GM23248 (cell line): ENCODE data around the gene TM9SF3. TPM values are rescaled to one million over a fixed set of nuclear protein-coding genes. Genes with fewer than 3 reads are reported as not detected.
A peak's percentile ranks its signal among the peaks of the same experiment; 100 is the strongest.

Experiments used
- DNase-seq: peaks from one replicate; pipeline ENCODE4 v3.0.0-alpha.2; 2015
- H2AFZ ChIP-seq: fragments of 200-600 bp; sonication (generic); 2 replicates; pipeline ENCODE4 v1.6.1; 2016; ENCODE audit warnings: antibody characterized with exemption
- H3F3A ChIP-seq: fragments of 200-600 bp; sonication (generic); 2 replicates; pipeline ENCODE4 v1.6.1; 2016; ENCODE audit warnings: mild to moderate bottlenecking, antibody characterized with exemption, mixed run types; ENCODE audit not compliant: insufficient read depth
- H3K27ac ChIP-seq: fragments of 200-600 bp; sonication (generic); 2 replicates; pipeline ENCODE4 v1.5.1; 2016; ENCODE audit warnings: mild to moderate bottlenecking
- H3K27me3 ChIP-seq: fragments of 200-600 bp; sonication (generic); replicated peaks from 2 replicates; pipeline ENCODE4 v1.6.1; 2016; ENCODE audit warnings: mild to moderate bottlenecking; ENCODE audit not compliant: insufficient read depth
- H3K36me3 ChIP-seq: fragments of 200-600 bp; sonication (generic); 2 replicates; pipeline ENCODE4 v1.6.1; 2016; ENCODE audit warnings: low read depth, mild to moderate bottlenecking
- H3K4me1 ChIP-seq: fragments of 200-600 bp; sonication (generic); 2 replicates; pipeline ENCODE4 v1.6.1; 2016; ENCODE audit warnings: mild to moderate bottlenecking; ENCODE audit not compliant: insufficient read depth
- H3K4me2 ChIP-seq: fragments of 200-600 bp; sonication (generic); one replicate; pipeline ENCODE4 v1.6.1; 2016; ENCODE audit warnings: mild to moderate bottlenecking; ENCODE audit not compliant: unreplicated experiment
- H3K4me3 ChIP-seq: fragments of 200-600 bp; sonication (generic); 2 replicates; pipeline ENCODE4 v1.5.1; 2016; ENCODE audit warnings: mild to moderate bottlenecking
- H3K79me2 ChIP-seq: fragments of 200-600 bp; sonication (generic); 2 replicates; pipeline ENCODE4 v1.6.1; 2016; ENCODE audit warnings: mild to moderate bottlenecking; ENCODE audit not compliant: insufficient read depth
- H3K9ac ChIP-seq: fragments of 200-600 bp; sonication (generic); 2 replicates; pipeline ENCODE4 v1.6.1; 2016; ENCODE audit warnings: mild to moderate bottlenecking
- H3K9me2 ChIP-seq: fragments of 200-600 bp; sonication (generic); 2 replicates; pipeline ENCODE4 v1.6.1; 2016; ENCODE audit warnings: mixed run types, mild to moderate bottlenecking, moderate library complexity; ENCODE audit not compliant: insufficient read depth
- H3K9me3 ChIP-seq: fragments of 200-600 bp; sonication (generic); one replicate; pipeline ENCODE4 v1.6.1; 2017; ENCODE audit warnings: low read depth
- H4K20me1 ChIP-seq: fragments of 200-600 bp; sonication (generic); 2 replicates; pipeline ENCODE4 v1.6.0; 2016; ENCODE audit not compliant: insufficient read depth
- EZH2 ChIP-seq: fragments of 200-600 bp; sonication (generic); IDR thresholded peaks from 2 replicates; pipeline ENCODE4 v1.6.1; 2018; ENCODE audit warnings: antibody characterized with exemption, mild to moderate bottlenecking; ENCODE audit not compliant: insufficient read depth, poor library complexity, severe bottlenecking
- EZH2phosphoT487 ChIP-seq: fragments of 200-600 bp; sonication (generic); IDR thresholded peaks from 2 replicates; pipeline ENCODE4 v1.6.1; 2018; ENCODE audit warnings: antibody characterized with exemption, moderate library complexity, mild to moderate bottlenecking, low read depth; ENCODE audit not compliant: insufficient read depth
- WGBS, 2 experiments: methylation state at CpG; one replicate each; pipeline ENCODE4 v1.1.6; 2015 to 2017; ENCODE audit warnings: low lambda C conversion rate in 2 of 2, low coverage in 1 of 2; ENCODE audit errors: missing lambda C conversion rate in 2 of 2; 5-methylcytosine and 5-hydroxymethylcytosine counted together
- in situ Hi-C: fragments of 300-500 bp; cut with MboI; formaldehyde crosslinking; loops from 2 replicates; pipeline ENCODE4 v1.15.0; 2020
- polyA plus RNA-seq: library from polyadenylated mRNA; unstranded; fragments of >200 nt; fragmentation: Nextera tagmentation; extraction: Ambion mirVana; gene quantifications from 2 replicates; pipeline ENCODE4 v1.2.1, GENCODE V29; 2016
- total RNA-seq: library from RNA; depleted of rRNA; stranded (reverse); fragments of >200 nt; shearing (Covaris generic); gene quantifications from 2 replicates; pipeline ENCODE4 v1.2.3, GENCODE V29; 2014

Gene TM9SF3
- total and polyA plus RNA-seq, 2 experiments from 2014 or later = 130 to 175 TPM

DNA sequence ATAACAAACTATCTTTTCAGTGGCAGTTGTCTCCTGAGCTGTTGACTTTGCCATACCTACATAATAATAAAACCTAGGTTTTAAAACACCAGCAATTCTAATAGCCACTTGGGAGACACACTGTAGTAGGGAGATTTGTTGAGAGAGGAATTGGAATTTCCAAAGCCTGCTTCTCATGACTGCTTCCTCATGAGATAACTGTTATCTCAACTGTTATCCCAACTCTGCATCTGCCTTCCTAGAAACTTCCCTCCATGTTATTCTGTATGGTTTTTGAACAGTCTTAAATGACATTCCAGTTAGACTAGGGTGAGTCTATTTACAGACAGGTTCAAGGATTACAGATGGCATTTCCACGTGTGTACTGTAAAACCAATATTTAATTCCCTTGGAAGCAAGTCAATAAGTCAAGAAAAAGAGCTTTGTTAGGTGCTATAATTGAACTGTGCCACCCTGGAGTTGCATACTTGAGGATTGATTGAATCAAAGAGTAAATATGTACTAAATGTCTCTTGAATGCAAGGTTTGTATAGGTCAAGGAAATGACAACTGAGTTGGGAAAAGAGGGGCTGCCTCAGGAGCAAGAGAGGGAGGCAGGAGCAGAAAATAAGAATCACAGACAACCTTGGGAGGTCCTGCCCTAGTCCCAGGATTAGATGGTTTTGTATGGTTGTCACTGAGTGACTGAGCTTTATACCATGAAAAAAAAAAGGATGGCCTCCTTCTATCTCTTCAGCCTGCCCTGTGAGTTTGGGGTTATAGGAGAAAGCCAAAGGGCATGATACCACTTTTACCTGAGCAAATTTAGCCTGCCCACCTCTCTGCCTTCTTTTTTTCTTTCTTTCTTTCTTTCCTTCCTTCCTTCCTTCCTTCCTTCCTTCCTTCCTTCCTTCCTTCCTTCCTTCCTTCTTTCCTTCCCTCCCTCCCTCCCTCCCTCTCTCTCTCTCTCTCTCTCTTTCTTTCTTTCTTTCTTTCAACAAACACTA is 9.9 kb upstream of the TM9SF3 start:
- Histone ChIP-seq H3F3A (no peaks in the 10 kb centered on the region), H3K9ac (no peak overlapping the region), H3K9me3 (no peaks in the 10 kb centered on the region), H3K79me2 (no peaks in the 10 kb centered on the region), H3K4me3 (no peak overlapping the region), H3K36me3 (no peaks in the 10 kb centered on the region), H4K20me1 (no peaks in the 10 kb centered on the region), H3K4me2 (no peak overlapping the region), H3K9me2 (no peaks in the 10 kb centered on the region), H2AFZ (no peak overlapping the region), H3K27ac (no peak overlapping the region), H3K4me1 (no peaks in the 10 kb centered on the region), H3K27me3 (peaks cover 15% of the 10 kb centered on the region; the same call in 1 of the 2 replicates)
- no peak for DNase-seq
- 7 to 9% methylated on average over 1 of the region's 1 CpG for WGBS, 2 experiments
- TF ChIP-seq EZH2phosphoT487 = no peak
- TF ChIP-seq EZH2 = no peak
- in situ Hi-C loops = no loop called here

DNA sequence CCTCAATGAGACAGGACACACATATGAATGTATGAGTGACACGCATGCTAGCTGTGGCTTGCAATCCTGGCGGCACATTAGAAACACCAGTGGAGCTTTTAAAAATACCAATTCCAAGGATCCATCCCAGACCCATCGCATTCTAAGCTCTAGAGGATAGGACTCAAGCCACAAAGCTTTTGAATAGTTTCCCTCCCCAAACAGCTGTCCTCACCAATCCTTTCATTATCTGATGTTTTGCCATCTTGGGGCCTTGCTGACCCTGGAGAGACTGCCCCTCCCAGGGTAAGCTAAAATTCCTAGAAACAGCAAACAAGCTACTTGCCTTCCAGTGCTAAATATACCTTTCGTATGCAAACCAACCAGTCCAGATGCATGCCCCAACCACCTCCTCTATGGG is 8.9 kb upstream of the TM9SF3 start:
- Histone ChIP-seq H3K4me2 (no peak overlapping the region), H3K4me3 (no peak overlapping the region), H3K79me2 (no peaks in the 10 kb centered on the region), H3K9ac (no peak overlapping the region), H3K27me3 (peaks cover 12% of the 10 kb centered on the region; the same call in 1 of the 2 replicates), H3K9me2 (no peaks in the 10 kb centered on the region), H3K4me1 (no peaks in the 10 kb centered on the region), H2AFZ (no peak overlapping the region), H4K20me1 (no peaks in the 10 kb centered on the region), H3K27ac (no peak overlapping the region), H3K36me3 (no peaks in the 10 kb centered on the region), H3K9me3 (no peaks in the 10 kb centered on the region), H3F3A (no peaks in the 10 kb centered on the region)
- DNase-seq = no peak
- 77 to 79% methylated on average over 4 of the region's 4 CpGs for WGBS, 2 experiments
- in situ Hi-C loops = no loop called here
- TF ChIP-seq EZH2phosphoT487 (no peak), EZH2 (no peak)

DNA sequence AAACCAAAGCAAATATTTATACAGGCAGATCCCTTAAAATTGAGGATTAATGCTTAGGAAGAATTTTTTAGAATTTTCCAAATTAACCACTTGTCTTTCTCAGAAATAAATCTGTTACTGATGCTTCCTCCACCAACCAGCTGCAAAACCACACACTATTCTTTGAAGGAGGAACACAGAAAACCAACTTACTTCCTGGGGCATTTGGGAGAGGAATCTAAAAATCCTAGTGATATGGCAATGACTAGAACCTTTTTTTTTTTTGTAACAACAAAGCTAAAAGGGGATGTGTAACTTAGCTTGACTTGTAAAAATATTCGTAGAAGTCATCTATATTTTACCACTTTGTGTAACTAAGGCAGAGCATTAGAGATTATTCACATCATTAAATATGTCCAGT is 5.1 kb upstream of the TM9SF3 start:
- H3K9me2 ChIP-seq = no peaks in the 10 kb centered on the region
- H3K9me3 ChIP-seq = no peaks in the 10 kb centered on the region
- H3F3A ChIP-seq = peaks cover 22% of the 10 kb centered on the region
- no peaks in the 10 kb centered on the region for H3K27me3 ChIP-seq
- no peak overlapping the region for H3K4me3 ChIP-seq
- no peak for TF ChIP-seq EZH2
- TF ChIP-seq EZH2phosphoT487 = no peak
- no peaks in the 10 kb centered on the region for H3K79me2 ChIP-seq
- no peak overlapping the region for H3K9ac ChIP-seq
- 68 to 77% methylated on average over 1 of the region's 1 CpG for WGBS, 2 experiments
- no peaks in the 10 kb centered on the region for H4K20me1 ChIP-seq
- H3K4me1 ChIP-seq = peaks cover 15% of the 10 kb centered on the region
- H2AFZ ChIP-seq = no peak overlapping the region
- no peak for DNase-seq
- H3K4me2 ChIP-seq = no peak overlapping the region
- H3K27ac ChIP-seq = no peak overlapping the region
- in situ Hi-C loops = no loop called here
- no peaks in the 10 kb centered on the region for H3K36me3 ChIP-seq

DNA sequence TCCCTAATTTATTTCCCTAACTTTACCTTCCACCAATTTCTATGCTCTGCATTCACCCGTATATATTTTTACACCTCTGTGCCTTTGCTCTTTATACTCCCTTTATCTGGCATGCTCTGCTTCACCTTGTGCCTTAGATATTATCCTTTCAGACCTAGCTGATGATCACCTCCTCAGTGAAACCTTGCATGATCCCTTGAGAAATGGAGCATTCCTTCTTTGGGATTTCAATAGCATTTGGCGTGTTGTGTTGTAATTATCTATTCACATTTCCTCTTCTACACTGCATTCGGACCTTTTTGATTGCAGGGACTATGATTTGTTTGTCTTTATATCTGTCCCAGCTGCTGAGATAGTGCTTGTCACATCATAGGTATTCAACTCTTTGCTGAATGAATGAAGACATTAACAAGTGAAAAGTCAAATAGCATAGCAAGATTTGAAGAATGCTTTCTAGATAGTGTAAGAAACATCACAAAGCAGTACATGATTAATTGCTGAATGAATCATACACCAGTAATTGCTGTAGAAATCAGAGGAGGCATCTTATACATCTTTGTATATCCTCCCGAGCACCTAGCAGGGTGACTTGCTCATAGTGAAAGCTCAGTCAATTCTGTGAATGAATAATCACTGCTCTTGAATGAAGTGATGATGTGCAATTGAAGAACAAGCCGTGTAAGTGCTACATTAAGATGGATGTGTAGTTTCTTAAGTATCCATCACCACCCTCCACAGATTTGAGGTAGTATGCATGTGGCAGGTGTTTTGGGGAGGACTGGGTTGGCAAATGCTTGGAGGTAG is 2.0 kb upstream of the TM9SF3 start:
- TF ChIP-seq EZH2 = no peak
- no peak for TF ChIP-seq EZH2phosphoT487
- Histone ChIP-seq H3K79me2 (peaks cover 28% of the 10 kb centered on the region), H3K9me3 (no peaks in the 10 kb centered on the region), H3K4me3 (no peak overlapping the region), H3K27me3 (no peaks in the 10 kb centered on the region), H3K4me1 (peaks cover 29% of the 10 kb centered on the region), H3F3A (peaks cover 22% of the 10 kb centered on the region), H2AFZ (no peak overlapping the region), H3K9ac (no peak overlapping the region), H4K20me1 (no peaks in the 10 kb centered on the region), H3K27ac (no peak overlapping the region; the same call in 1 of the 2 replicates), H3K4me2 (peak overlapping the region; percentile 35), H3K9me2 (no peaks in the 10 kb centered on the region), H3K36me3 (no peaks in the 10 kb centered on the region)
- peak; percentile 52 for DNase-seq
- in situ Hi-C loops = no loop called here
- 33% methylated on average over 5 of the region's 5 CpGs for WGBS, 2 experiments
